Retina (tissue), 1 donor: Measurements from ENCODE around the gene GADD45G.
A peak's percentile ranks its signal among the peaks of the same experiment; 100 is the strongest.

Experiments
- DNase-seq: peaks from one replicate; pipeline ENCODE4 v3.0.0-alpha.2; 2016

The GADD45G gene

DNA sequence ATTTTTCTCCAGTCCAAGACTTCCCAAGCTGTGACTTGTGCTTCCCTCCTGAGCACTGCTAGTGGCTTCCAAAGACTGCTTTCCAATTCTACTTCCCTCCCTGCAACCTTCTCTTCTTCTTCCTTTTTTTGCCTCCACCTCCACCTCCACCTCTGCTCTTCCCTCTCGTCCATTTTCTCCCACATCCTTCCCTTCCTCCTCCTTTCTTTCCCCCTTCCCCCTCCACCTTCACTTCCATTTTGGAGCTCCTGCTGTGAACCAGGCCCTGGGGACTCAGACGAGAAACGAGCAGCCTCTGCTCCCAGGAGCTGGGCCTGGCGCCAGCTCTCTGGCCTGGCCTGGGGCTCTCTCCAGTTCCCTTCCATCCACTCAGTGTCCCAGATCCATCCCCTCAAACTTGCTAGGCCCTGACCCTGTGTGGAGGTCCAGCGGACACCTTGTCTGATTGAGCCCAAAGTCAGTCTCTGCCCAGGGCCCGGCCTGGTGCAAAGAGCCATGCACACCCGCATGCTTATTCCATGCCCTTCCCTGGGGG lies 5.6 kb downstream of the GADD45G start:
- no peak for DNase-seq

DNA sequence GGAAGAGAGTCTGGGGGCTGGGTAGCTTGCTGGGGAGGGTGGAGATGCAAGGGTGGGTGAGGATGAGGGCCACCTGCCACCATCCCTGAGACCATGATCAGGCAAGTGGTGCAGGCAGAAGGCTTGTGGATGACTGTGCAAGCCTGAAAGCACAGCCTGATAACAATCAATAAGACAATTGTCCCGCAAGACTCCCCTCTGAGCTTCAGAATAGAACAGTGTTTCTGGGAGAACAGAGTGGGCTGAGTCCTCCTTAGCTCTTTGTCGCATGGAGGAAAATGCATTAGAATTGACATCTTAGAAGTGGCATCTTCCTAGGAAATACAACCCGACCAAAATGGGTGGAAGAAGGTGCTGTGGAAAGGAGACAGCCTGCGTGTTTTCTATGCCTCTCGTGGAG lies 6.6 kb downstream of the GADD45G start:
- DNase-seq, result no peak

DNA sequence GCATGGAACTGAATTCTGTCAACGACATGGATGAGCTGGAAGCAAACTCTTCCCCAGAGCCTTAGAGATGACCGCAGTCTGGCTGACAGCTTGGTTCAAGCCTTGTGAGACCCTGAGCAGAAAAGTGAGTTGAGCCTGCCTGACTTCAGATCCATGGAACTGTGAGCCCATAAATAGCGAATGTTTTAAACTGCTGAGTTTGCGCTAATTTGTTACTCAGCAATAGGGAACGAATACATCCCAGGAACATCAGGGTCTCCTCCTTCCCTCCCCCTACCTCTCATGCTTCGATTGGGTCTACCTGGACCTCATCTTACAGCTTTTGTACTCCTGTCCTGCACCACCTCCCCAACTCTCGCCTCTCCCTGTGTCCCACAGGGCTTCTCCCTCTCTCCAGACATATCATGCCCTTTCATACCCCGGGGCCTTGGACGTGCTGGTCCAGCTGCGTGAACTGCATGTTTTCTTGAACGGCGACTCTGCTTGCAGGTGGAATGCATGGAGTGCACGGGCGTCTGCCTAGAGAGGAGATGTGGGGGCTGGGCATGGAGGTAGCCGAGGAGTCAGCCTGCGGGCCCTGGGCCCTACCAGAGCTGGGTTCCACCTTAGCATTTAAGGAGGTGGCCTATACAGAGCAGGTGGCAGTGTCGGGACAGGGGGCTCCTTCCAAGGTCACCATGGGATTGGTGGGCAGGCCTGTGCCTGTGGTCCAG lies 7.9 kb downstream of the GADD45G start:
- DNase-seq, result no peak

DNA sequence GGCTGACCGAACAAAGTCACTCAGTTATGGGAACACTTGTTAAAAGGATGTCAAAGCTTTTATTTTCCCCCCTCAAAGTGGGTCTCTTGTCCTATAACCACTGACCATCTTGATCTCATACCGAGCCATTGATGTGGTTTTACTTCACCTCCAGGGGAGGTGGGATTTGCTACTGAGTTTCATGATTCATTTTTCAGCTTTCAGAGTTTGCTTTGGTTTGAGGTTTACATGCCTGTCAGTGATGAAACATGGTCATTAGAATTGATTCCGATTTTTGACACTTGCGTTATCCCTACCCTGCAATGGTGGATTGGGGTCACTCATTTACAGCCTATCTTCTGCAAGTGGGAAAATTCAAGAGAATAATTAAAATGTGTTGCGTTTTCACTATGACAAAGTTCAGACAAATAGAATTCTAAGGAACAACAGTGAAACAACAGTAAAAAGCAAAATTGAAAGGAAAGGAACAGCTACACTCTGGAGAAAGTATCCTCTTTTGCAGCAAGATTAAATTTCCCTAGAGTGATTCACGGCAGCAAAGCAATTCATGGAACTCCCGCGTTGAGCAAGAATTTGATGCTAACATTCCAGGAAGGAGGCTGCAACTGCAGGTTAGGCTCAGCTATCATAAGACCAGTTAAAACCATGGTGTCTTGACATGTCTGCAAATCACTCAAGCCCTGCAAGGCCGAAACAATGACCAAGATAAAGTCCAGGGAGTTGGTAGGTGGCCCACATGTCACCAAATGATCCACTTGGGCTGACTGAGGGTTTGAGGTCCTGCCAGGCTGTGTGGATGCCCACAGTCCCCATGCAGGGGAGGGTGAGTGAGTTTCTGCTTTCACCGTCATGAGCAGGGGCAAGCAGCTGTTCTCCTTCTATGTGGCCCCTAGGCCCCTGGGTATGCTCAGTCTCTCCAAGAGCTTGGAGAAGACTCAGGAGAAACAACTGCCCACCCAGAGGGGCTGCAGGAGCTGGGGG lies 9.4 kb downstream of the GADD45G start:
- no peak for DNase-seq

DNA sequence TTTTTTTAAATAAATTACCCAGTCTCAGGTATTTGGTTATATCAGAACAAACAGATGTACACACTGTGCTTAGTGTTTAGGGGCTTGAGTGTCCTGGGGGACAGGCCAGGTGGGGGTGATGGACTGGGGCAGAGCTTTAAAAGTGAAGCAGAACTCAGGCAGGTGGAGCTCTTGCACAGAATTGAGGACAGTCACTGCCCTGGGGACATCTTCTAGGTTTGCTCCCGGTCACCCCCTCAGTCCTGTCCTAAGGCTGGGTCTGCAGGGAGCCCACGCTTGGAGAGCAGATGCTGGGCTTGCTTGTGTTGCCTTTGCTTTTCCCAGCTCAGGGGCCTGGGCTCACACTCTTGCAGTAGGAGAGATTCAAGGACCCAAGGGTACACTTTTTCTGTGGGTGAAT lies 10.8 kb downstream of the GADD45G start:
- no peak for DNase-seq

DNA sequence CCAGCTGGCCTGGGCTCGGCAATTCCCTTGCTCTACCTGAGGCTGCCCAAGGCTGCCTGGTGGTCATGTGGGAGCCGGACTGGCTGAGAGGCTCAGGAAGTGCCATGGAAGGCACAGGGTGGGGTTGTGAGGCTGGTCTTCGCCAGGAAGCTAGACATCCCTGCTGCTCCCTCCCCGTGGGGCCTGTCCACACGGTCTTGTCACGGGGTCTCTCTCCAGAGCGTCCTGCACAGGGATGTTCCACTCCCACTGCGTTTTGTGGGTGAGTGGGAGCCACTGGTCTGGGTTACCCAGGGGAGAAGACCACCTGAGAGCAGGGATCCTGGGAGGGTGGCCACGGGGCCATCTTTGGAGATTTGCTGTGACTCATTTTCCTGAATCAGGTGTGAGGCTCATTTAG lies 11.6 kb downstream of the GADD45G start:
- no peak for DNase-seq

DNA sequence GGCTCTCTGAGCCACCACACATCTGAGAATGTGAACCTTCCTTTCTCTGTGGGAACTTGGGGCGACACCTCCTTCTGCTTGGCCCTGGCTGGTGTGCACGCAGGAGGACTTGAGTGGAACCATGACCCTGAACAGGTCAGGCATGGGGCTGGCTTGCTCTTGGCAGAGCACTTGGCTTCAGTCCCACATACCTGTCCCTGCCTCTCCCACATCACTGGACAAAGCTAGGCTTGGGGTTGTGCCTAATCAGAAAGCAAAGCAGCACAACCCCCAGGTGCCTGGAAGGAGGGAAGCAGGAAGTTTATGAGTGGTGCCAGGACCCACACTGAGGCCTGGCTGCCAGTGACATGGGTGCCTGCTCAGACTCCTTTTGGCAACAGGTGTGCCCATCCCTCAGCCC lies 13.2 kb downstream of the GADD45G start:
- no peak for DNase-seq

DNA sequence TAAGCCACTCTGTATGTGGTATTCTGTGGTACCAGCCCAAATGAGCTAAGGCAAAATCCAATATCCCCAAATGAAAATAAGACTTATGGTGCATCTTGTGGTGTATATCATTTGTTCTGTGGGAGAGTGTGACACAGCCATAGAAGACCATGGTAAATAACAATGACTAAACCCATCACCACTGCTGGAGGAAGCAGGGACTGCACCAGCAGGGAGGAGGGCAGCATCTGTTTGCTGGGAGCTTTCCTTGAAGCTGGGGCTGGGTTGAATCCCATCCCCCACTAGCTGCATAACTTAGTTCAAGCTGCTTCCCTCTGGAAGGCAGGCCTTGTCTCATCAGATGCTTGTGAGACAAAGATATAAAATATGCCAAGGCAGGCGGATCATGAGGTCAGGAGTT lies 14.2 kb downstream of the GADD45G start:
- DNase-seq, result no peak

DNA sequence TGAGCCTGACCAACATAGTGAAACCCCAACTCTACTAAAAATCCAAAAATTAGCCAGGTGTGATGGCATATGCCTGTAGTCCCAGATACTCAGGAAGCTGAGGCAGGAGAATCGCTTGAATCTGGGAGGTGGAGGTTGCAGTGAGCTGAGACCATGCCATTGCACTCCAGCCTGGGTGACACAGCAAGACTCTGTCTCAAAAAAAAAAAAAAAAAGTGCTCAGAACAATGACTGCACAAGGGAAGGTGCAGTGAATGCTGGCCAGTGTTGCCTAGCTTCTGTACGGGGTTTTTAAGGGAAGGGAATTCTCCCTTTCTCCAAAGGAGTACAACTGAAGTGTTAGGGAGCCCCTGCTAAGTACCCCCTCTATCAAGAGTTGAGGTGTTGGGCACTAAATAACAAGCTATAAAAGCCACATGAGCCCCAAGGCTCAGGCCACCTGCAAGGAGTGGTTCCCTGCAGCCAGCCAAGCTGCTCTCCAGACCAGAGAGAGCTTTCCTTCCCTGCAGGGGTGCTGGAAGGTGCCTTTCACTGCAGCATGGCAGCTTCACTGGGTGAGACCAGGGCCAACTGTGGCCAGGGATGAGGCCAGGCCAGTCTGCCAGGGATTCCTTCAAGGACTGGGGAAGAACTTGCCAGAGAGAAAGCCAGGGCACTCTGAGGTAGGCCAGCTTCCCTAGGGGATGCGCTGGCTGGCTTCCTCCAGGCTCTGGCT lies 14.8 kb downstream of the GADD45G start:
- DNase-seq, result no peak

DNA sequence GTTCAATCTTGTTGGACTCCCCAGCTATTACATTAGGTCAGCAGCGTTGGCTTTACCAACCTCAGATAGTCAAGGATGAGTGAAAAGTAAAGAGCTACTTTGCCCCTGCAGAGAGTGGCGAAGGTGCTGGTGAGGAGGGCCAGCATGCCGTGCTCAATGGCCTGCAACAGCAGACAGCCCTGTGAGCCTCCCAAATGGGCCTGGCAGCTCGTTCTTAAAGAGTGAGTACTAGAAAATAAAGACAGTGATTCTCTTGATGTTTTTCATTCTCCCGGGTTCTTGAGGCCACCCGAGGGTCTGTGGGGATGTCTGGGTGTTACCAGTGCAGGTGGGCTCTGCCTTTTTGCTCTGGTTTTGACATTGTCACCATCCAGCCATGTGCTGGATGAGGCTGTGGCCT lies 16.2 kb downstream of the GADD45G start:
- no peak for DNase-seq

DNA sequence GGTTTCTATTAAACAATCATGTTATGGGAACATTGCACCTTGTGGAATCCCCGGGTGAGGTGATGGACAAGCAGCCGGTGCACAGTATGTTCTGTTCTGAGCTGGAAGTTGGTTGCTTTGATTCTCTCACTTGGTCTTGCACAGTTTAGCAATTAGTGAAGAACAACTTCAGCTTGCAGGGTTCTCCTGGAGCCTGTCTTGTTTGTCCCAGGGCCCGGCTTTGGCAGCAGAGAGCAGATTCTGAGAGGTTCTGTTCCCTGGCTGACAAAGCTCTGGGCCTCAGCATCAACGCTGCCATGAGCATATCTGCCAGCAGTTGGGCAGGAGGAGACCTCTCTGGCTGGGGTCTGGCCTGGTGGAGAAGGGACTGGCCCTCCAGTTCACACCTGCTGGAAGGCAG lies 16.9 kb downstream of the GADD45G start:
- no peak for DNase-seq

DNA sequence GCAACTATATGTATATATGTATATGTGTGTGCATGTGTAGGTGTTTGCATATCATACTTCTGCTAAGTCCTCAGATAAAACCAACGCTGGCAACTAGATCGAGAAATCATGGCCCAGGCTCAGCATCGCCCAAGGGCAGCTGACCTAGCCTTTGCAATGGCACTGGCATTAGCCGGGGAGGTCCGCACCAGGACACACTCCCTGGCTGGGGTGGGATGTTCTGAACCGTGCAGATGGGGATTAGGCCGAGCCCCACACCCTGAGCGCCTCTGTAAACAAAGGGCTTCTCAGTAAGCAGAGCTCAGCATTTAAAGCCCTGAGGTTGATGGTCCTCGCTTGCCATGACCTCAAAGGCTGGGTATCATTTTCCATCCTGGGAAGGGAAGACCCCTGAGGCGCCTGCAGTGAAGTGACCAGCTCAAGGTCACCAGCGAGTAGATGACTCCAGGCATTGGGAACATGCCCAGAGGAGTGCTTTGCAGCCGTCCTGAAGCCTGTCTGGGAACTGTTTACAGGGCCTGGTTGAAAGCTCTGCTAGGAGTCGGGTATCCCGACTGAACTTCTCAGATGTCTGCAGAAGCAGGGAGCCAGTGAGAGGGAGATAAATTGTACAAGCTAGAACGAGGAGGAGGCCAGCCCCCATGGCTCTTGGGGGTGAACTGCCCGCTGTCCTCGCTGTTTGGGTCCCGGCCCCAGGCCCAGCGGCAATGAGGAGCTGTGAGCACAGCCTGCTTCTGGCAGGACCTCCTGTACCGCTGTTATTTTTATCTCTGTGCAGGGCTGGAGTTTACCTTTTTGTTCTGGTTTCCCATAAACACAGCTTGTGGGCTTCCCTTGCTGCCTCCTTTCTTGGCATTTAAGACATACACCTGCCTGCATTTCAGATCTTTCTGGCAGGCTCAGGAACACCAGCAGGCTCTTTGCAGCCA lies 18.4 kb downstream of the GADD45G start:
- DNase-seq, result no peak

DNA sequence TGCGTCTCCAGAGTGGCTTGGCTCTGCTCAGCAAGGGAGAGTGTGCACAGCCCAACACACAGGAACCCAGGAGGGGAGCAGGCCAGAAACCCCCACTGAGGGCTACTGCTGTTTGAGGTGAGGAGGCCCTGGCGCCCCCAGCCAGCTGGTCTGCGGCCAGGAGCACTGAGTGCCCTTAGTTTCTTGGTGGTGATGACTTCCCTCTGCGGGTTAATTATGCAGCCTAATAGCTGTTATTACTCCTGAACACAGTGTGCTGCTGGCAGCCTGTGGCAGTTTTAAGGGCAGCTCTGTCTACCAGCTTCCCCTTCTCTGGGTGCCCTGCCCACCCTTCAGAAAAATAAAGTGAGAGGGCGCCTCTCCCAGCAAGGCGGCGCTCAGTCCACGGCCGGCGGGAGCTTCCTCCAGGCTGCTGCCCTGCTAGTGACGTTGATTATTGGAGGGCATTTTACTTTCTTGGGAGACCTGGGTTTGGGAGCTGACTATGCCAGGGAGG lies 19.2 kb downstream of the GADD45G start:
- DNase-seq, result no peak

DNA sequence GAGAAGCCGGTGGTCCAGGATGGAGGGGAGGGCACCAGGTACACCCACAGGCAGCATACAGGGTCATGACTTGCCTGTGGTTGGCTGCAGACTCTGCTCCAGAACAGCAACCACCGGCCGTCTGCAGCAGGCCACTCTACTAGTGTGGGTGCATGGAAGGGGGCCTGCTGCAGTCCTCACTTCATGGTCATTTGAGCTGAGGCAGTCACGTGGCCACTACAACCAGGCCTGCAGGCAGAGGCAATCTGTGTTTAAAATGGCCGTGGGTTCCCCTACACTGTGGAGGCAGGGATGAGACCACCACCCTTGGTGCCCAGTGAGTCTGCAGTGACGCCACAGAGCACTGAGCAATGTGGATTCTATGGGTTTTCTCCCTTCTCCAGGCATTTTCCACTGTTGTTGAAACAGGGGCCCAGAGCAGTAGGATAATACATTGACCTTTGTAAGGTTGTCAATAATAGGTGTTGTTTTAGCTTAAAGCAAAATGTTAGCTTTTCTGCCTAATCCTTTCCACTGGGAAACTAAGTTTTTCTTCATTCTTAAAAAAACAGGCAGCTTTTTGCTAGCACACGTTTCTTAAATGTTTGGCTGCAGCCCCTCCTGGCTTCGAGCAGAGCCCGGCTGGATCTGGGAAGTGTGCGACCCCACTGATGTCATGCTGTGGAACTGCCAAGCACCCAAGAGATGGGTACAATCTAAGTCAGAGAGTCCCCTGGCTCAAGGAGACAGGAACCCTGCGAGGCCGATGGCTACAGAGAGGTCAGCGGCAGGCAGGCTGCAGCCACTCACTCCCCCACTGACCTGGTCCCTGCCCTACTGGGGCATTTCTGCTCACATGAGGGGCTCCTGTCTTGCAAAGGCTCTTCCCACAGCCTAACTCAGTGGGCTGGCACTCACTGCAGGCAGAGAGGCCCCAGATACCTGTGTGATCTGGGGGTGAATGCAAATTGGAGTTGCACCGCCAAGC lies 21.2 kb downstream of the GADD45G start:
- DNase-seq, result no peak

DNA sequence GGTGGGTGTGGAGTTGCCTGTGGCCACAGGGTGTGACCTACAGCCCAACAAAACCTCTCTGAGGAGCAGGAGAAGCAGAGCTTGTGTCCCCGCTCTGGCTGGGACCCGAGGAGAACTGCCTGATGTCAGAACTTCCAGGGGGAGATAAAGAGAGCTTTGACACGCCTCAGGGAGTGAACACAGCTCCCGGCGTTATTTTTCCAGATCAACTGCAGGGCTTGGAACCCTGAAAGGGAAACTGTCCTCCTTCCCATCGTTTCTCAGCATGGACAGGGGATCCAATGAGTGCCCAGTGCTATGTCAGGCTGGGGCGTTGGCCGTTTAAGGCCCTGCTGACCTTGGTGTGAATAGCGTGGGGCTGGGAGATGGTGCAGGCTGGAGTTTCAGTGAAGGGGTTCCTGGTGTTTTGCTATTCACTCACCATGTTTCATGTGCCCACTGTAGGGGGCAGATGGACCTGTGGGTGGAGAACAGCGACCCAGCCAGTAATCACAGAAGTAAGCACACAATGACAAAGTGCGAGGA lies 22.0 kb downstream of the GADD45G start:
- no peak for DNase-seq

DNA sequence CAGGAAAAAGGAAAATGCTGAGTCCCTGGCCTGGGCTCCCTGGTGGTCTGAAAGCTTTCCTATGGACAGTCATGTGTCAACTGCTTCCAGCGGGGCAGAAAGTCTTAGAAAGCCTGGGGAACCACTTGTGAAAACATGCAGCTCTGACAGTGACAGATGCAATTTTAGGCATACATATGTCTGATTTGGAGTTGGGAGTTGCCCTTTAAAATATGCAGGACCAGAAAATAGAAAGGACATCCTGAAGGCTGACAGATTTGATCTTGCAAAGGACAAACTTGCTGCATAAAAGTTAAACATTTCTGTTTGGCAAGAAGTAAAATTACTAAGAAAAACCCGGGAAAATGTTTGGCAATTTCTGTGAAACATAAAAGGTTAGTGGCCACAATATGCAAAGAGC lies 23.8 kb downstream of the GADD45G start:
- DNase-seq, result no peak

DNA sequence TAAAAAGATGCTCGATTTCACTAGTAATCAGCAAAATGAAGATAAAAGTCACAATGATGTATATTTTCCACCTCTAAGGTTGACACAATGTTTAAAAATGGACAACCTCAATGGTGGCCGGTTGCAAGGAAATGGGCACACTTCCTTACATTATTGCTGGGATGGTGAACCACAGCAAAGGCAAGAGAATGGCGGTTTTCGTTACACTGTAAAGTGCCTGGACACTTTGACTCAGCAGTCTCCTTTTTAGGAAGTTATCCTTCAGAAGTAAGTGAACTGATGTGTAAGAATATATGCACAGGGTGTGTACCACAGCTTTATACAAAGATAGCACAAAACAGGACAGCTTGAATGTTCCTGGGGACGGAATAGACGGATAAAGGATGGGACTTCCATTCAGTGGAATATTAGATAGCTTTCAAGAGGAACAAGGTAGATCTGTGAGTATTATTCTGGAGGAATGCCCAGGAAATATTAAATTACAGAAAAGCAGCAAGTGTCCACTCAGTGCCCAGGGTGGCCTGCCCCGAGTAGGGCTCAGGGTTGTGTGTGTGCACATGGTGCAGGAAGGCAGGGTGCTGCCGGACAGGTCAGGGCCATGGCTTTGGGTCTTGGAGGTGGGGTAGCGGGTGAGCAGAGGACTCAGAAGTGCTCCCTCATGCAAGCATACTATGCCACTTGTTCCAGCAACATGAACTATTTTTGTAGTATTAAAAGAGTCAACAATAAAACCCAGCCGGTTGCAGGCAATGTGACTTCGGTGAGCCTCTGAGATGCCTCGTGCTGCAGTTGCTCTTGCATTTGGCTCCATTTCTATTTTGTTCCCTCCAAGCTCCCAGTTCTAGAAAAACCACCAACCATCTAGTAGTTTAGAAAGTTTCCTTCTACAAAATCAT lies 24.5 kb downstream of the GADD45G start:
- DNase-seq, result no peak

DNA sequence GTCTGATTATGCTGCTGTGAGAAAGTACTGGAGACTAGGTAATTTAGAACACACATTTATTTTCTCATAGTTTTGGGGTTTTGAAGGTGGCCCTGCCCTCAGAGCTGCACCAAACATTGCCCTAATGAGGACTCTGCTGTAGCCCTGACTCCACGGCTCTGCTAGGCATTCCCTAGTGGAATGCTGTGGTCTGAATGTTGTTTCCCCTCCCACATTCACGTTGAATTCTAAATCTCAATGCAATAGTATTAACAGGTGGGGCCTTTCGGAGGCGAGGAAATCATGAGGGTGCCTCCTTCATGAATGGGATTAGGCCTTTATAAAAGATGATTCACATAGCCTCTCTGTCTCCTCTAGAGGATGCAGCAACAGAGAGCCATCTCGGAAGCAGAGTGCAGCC lies 25.7 kb downstream of the GADD45G start:
- no peak for DNase-seq

DNA sequence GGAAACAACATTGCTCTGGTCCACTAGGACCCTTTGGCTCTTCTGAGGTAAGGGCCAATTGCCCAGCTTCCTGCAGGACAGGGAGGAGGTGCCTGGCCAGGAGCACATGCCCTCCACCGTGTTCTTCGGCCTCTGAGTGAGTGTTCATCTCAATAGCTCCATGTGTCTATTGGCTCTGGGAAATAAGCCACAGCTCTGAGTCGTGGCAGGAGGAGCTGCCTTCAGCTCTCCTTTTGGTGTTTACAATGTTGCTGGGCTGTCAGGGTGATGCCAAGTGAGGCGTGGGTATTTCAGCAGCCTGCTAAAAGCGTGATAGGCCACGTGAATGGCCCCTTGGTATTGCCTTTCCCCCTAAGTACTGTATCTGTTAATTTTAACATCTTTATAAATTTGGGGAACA lies 26.6 kb downstream of the GADD45G start:
- peak; percentile 54 for DNase-seq
